Activated naive CD8-positive, alpha-beta T cell treated with anti-CD3 and anti-CD28 coated beads, Interleukin-2, amount 10 ng/mL, durations not matched to agents 7 days and 5 days (primary cell): Measurements from ENCODE around the gene CBX7. TPM values are rescaled to one million over a fixed set of nuclear protein-coding genes. Genes with fewer than 3 reads are reported as not detected.
A peak's percentile ranks its signal among the peaks of the same experiment; 100 is the strongest.
"Not testable (repeated sequence)": the region's sequence is repeated elsewhere in the genome, so short reads cannot be mapped to it uniquely, and the experiment has no call there.

Source experiments
- ATAC-seq: fragments of 150-1000 bp; cut with Tn5 transposase; one replicate; pipeline ENCODE4 v1.10.0; 2021; ENCODE audit warnings: low read depth, moderate library complexity
- POLR2A ChIA-PET: fragments of 350-600 bp; sonication (Branson Sonifier 250); formaldehyde crosslinking; loops from one replicate; lab custom pipeline; 2021; ENCODE audit warnings: antibody characterized with exemption; lab: Charles Lee
- DNase-seq: peaks from one replicate; pipeline ENCODE4 v3.0.0; 2021
- H3K27ac Mint-ChIP-seq: one replicate; pipeline ENCODE4 v1.8.0; 2022; ENCODE audit warnings: mild to moderate bottlenecking, mixed read lengths
- H3K27me3 Mint-ChIP-seq: one replicate; pipeline ENCODE4 v1.8.0; 2022; ENCODE audit warnings: mild to moderate bottlenecking, moderate library complexity, mixed read lengths
- H3K36me3 Mint-ChIP-seq: one replicate; pipeline ENCODE4 v1.8.0; 2021; ENCODE audit warnings: mild to moderate bottlenecking, mixed read lengths
- H3K4me1 Mint-ChIP-seq: one replicate; pipeline ENCODE4 v1.8.0; 2021; ENCODE audit warnings: mixed read lengths
- H3K4me3 Mint-ChIP-seq: one replicate; pipeline ENCODE4 v1.8.0; 2022; ENCODE audit warnings: mild to moderate bottlenecking, moderate library complexity, mixed read lengths
- H3K9me3 Mint-ChIP-seq: one replicate; pipeline ENCODE4 v1.8.0; 2021; ENCODE audit warnings: mixed read lengths
- total RNA-seq, 2 experiments: library from RNA; stranded (reverse); gene quantifications; one replicate each; pipeline ENCODE4 v1.2.3, GENCODE V29; 2021

CBX7 gene
- total RNA-seq, 2 experiments from 2014 or later: 64.2 to 71.3 TPM

GRCh38 chr22:39178206-39179111, 26.0 kb upstream of the CBX7 start:
- ATAC-seq: no peak
- POLR2A ChIA-PET: no interaction called here
- H3K36me3 Mint-ChIP-seq: no peaks in the 10 kb centered on the region
- peaks cover 24% of the 10 kb centered on the region for H3K4me1 Mint-ChIP-seq
- no peak overlapping the region for H3K4me3 Mint-ChIP-seq
- H3K27ac Mint-ChIP-seq: no peak overlapping the region
- DNase-seq: no peak
- no peaks in the 10 kb centered on the region for H3K9me3 Mint-ChIP-seq
- no peaks in the 10 kb centered on the region for H3K27me3 Mint-ChIP-seq

GRCh38 chr22:39177791-39178190, 25.3 kb upstream of the CBX7 start:
- ATAC-seq (no peak), DNase-seq (no peak)
- POLR2A ChIA-PET: interaction anchor here (0.5 to 0.9 kb wide), 3 partner anchors 40 to 142 kb away, joined by 3 to 4 read pairs (median 3); partner anchors contain the start of gene RPL3
- Mint-ChIP-seq H3K9me3 (no peaks in the 10 kb centered on the region), H3K4me3 (no peak overlapping the region), H3K4me1 (peaks cover 27% of the 10 kb centered on the region), H3K27ac (no peak overlapping the region), H3K27me3 (no peaks in the 10 kb centered on the region), H3K36me3 (no peaks in the 10 kb centered on the region)

- ATAC-seq (peak; percentile 7), DNase-seq (peak; percentile 39)
- H3K4me1 Mint-ChIP-seq: peaks cover 24% of the 10 kb centered on the region
- no peak overlapping the region for H3K4me3 Mint-ChIP-seq
- no peaks in the 10 kb centered on the region for H3K9me3 Mint-ChIP-seq
- peak overlapping the region; percentile 60 for H3K27ac Mint-ChIP-seq
- POLR2A ChIA-PET: interaction anchor here (0.5 to 0.9 kb wide), 3 partner anchors 39 to 142 kb away, joined by 3 to 4 read pairs (median 3); partner anchors contain the start of gene RPL3
- no peaks in the 10 kb centered on the region for H3K27me3 Mint-ChIP-seq
- no peaks in the 10 kb centered on the region for H3K36me3 Mint-ChIP-seq
Measured at GRCh38 chr22:39177456-39177775, 24.9 kb upstream of the CBX7 start.

GRCh38 chr22:39176714-39177455, 24.4 kb upstream of the CBX7 start:
- POLR2A ChIA-PET: interaction anchor here (0.5 to 1.3 kb wide), 4 partner anchors 39 to 143 kb away, joined by 3 to 4 read pairs (median 3); partner anchors contain the start of gene RPL3

GRCh38 chr22:39176143-39176713, 23.7 kb upstream of the CBX7 start:
- POLR2A ChIA-PET: interaction anchor here (1.3 to 3.4 kb wide), 3 partner anchors 130 to 143 kb away, joined by 3 to 37 read pairs (median 25); partner anchors contain the start of gene RPL3

More at GRCh38 chr22:39176714-39177455, 24.4 kb upstream of the CBX7 start:
- Mint-ChIP-seq H3K9me3 (no peaks in the 10 kb centered on the region), H3K27me3 (no peaks in the 10 kb centered on the region), H3K27ac (peak overlapping the region; percentile 60), H3K4me1 (peaks cover 26% of the 10 kb centered on the region), H3K36me3 (no peaks in the 10 kb centered on the region), H3K4me3 (no peak overlapping the region)
- no peak for DNase-seq
- ATAC-seq: no peak

GRCh38 chr22:39175353-39176142, 23.1 kb upstream of the CBX7 start:
- ATAC-seq (no peak), DNase-seq (no peak)
- Mint-ChIP-seq H3K27ac (peak overlapping the region; percentile 56), H3K36me3 (no peaks in the 10 kb centered on the region), H3K9me3 (no peaks in the 10 kb centered on the region), H3K27me3 (no peaks in the 10 kb centered on the region), H3K4me3 (no peak overlapping the region), H3K4me1 (peaks cover 36% of the 10 kb centered on the region)
- POLR2A ChIA-PET: interaction anchor here (0.6 to 3.4 kb wide), 7 partner anchors 15 to 300 kb away, joined by 3 to 37 read pairs (median 4); partner anchors contain the start of gene RPL3

More at GRCh38 chr22:39176143-39176713, 23.7 kb upstream of the CBX7 start:
- ATAC-seq (no peak), DNase-seq (no peak)
- no peaks in the 10 kb centered on the region for H3K36me3 Mint-ChIP-seq
- no peaks in the 10 kb centered on the region for H3K9me3 Mint-ChIP-seq
- H3K4me3 Mint-ChIP-seq: no peak overlapping the region
- H3K27me3 Mint-ChIP-seq: no peaks in the 10 kb centered on the region
- peaks cover 30% of the 10 kb centered on the region for H3K4me1 Mint-ChIP-seq
- no peak overlapping the region for H3K27ac Mint-ChIP-seq

GRCh38 chr22:39174498-39175352, 22.2 kb upstream of the CBX7 start:
- Mint-ChIP-seq H3K36me3 (no peaks in the 10 kb centered on the region), H3K27me3 (peaks cover 3% of the 10 kb centered on the region), H3K4me1 (peaks cover 36% of the 10 kb centered on the region), H3K27ac (peak overlapping the region; percentile 89), H3K9me3 (no peaks in the 10 kb centered on the region), H3K4me3 (peak overlapping the region; percentile 68)
- DNase-seq (peak; percentile 75), ATAC-seq (peak; percentile 62)
- POLR2A ChIA-PET: interaction anchor here (0.5 to 3.4 kb wide), 13 partner anchors 14 to 738 kb away, joined by 3 to 37 read pairs (median 3); partner anchors contain the start of genes CBX6 and RPL3

GRCh38 chr22:39173787-39174497, 21.5 kb upstream of the CBX7 start:
- peak; percentile 23 for ATAC-seq

GRCh38 chr22:39173050-39173706, 20.7 kb upstream of the CBX7 start:
- H3K4me3 Mint-ChIP-seq: no peak overlapping the region
- peaks cover 6% of the 10 kb centered on the region for H3K27me3 Mint-ChIP-seq
- POLR2A ChIA-PET: interaction anchor here (1.0 to 6.5 kb wide), 8 partner anchors 34 to 356 kb away, joined by 3 to 46 read pairs (median 4); partner anchors contain the start of gene RPL3
- H3K9me3 Mint-ChIP-seq: no peaks in the 10 kb centered on the region
- H3K4me1 Mint-ChIP-seq: peaks cover 34% of the 10 kb centered on the region
- no peak for DNase-seq
- ATAC-seq: no peak
- no peaks in the 10 kb centered on the region for H3K36me3 Mint-ChIP-seq
- H3K27ac Mint-ChIP-seq: peak overlapping the region; percentile 32

More at GRCh38 chr22:39173787-39174497, 21.5 kb upstream of the CBX7 start:
- no peaks in the 10 kb centered on the region for H3K9me3 Mint-ChIP-seq
- POLR2A ChIA-PET: interaction anchor here (0.5 to 3.4 kb wide), 12 partner anchors 13 to 739 kb away, joined by 3 to 37 read pairs (median 3); partner anchors contain the start of genes CBX6 and RPL3
- peak overlapping the region; percentile 89 for H3K27ac Mint-ChIP-seq
- peak overlapping the region; percentile 68 for H3K4me3 Mint-ChIP-seq
- H3K27me3 Mint-ChIP-seq: peaks cover 6% of the 10 kb centered on the region
- no peaks in the 10 kb centered on the region for H3K36me3 Mint-ChIP-seq
- DNase-seq: peak; percentile 51
- peaks cover 36% of the 10 kb centered on the region for H3K4me1 Mint-ChIP-seq

- ATAC-seq, DNase-seq, H3K36me3 Mint-ChIP-seq, H3K4me3 Mint-ChIP-seq, H3K27ac Mint-ChIP-seq, H3K27me3 Mint-ChIP-seq, H3K9me3 Mint-ChIP-seq: not testable (repeated sequence)
- POLR2A ChIA-PET: interaction anchor here (1.4 to 6.5 kb wide), 4 partner anchors 139 to 147 kb away, joined by 7 to 46 read pairs (median 18); partner anchors contain the start of gene RPL3
- H3K4me1 Mint-ChIP-seq: peaks cover 30% of the 10 kb centered on the region
Measured at GRCh38 chr22:39172265-39173049, 20.0 kb upstream of the CBX7 start.
